ENCODE data around the gene RPLP2. TPM values are rescaled to one million over a fixed set of nuclear protein-coding genes. Genes with fewer than 3 reads are reported as not detected.

RPLP2 gene
- polyA plus RNA-seq, 1 donor = 1,325 TPM

- H3K27ac ChIP-seq (ENCODE audit: low read length) = no peak overlapping the region
- H3K4me3 ChIP-seq (ENCODE audit: low read length) = peak overlapping the region; percentile 45
- peaks cover 68% of the 10 kb centered on the region for H3K4me1 ChIP-seq (ENCODE audit: control insufficient read depth, insufficient read depth, low read length)
- peak; percentile 79 to 86 for DNase-seq
- peaks cover 54% of the 10 kb centered on the region for H3K27me3 ChIP-seq (ENCODE audit: control insufficient read depth, insufficient read depth, low read length)
- peaks cover 3% of the 10 kb centered on the region for H3K36me3 ChIP-seq (ENCODE audit: control insufficient read depth, insufficient read depth, low read length)
- H3K9me3 ChIP-seq (ENCODE audit: control insufficient read depth, low read depth, low read length) = no peaks in the 10 kb centered on the region
- WGBS (ENCODE audit: insufficient coverage, low lambda C conversion rate) = no CpG with 5 or more reads among the region's 78 CpGs
Measured at GRCh38 chr11:830295-831117, 20.7 kb downstream of the RPLP2 start.

GRCh38 chr11:831118-831864 is 21.5 kb downstream of the RPLP2 start:
- DNase-seq = no peak
- H3K27me3 ChIP-seq (ENCODE audit: control insufficient read depth, insufficient read depth, low read length) = peaks cover 49% of the 10 kb centered on the region
- H3K9me3 ChIP-seq (ENCODE audit: control insufficient read depth, low read depth, low read length) = no peaks in the 10 kb centered on the region
- H3K4me1 ChIP-seq (ENCODE audit: control insufficient read depth, insufficient read depth, low read length) = peaks cover 65% of the 10 kb centered on the region
- peaks cover 9% of the 10 kb centered on the region for H3K36me3 ChIP-seq (ENCODE audit: control insufficient read depth, insufficient read depth, low read length)
- H3K4me3 ChIP-seq (ENCODE audit: low read length) = no peak overlapping the region
- no CpG with 5 or more reads among the region's 31 CpGs for WGBS (ENCODE audit: insufficient coverage, low lambda C conversion rate)
- no peak overlapping the region for H3K27ac ChIP-seq (ENCODE audit: low read length)

DNA sequence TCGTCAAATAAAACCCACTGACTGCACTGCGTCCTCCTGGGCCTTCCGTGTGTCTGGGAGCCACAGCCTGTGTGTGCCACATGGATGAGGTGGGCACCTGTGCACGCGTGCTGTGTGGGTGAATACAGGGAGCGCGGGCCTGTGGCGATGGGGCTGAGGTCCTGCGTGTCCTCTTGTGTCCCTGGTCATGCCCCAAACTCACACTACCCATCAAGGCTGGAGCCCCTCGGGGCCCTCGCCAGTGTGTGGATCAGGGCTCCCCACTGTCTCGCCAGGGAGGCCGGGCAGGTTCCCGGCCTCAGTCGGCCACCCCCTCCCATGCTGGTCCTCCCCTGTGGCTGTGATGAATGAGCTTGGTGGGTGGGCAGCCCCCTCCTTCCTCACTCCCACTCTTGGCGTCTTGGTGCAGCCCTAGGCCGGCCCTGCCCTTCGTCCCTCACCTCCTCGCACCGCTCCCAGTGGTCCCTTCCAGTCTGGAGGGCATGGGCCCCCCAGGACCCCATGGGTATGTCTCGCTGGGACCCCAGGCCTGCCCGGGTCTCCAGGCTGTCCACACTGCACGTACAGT is 22.3 kb downstream of the RPLP2 start:
- DNase-seq = no peak
- no peaks in the 10 kb centered on the region for H3K9me3 ChIP-seq (ENCODE audit: control insufficient read depth, low read depth, low read length)
- peak overlapping the region; percentile 52 for H3K4me3 ChIP-seq (ENCODE audit: low read length)
- peak overlapping the region; percentile 39 for H3K27ac ChIP-seq (ENCODE audit: low read length)
- no CpG with 5 or more reads among the region's 23 CpGs for WGBS (ENCODE audit: insufficient coverage, low lambda C conversion rate)
- H3K27me3 ChIP-seq (ENCODE audit: control insufficient read depth, insufficient read depth, low read length) = peaks cover 45% of the 10 kb centered on the region
- H3K4me1 ChIP-seq (ENCODE audit: control insufficient read depth, insufficient read depth, low read length) = peaks cover 69% of the 10 kb centered on the region
- peaks cover 17% of the 10 kb centered on the region for H3K36me3 ChIP-seq (ENCODE audit: control insufficient read depth, insufficient read depth, low read length)

DNA sequence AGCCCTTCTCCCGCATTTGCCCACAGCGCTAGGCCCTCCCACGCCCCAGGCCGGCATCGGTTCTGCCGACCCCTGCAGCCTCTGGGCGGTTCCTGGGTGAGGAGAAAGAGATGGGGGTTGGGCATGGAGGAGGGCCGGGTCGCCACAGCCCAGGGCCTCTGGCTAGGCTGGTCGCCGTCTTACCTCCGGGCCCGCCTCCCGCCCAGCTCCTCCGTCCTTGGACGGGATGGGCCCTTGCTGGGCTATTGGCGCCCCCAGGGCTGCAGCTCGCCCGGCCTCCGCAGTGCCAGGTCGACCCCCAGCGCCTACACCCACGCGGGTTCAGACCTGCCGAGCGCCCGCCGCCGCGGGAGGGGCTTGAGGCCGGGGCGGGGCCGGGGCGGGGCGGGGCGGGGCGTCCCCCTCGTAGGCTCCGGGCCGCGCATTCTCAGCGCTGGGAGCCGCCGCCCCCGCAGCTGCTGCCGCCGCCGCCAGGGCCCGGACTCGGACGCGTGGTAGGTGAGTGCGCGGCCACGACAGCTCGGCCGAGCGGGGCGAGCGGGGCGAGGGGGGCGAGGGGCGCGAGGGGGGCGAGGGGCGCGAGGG is 22.9 kb downstream of the RPLP2 start, which contains the start of gene CD151:
TSS of gene CD151 (plus strand) at position 424 of the 585 bp plus-strand sequence. CDS start 3,118 bp downstream, outside the sequence.
- peak in 1 of 2 donors; percentile 73 for DNase-seq

GRCh38 chr11:833114-833791 is 23.5 kb downstream of the RPLP2 start:
- peaks cover 69% of the 10 kb centered on the region for H3K4me1 ChIP-seq (ENCODE audit: control insufficient read depth, insufficient read depth, low read length)
- peaks cover 28% of the 10 kb centered on the region for H3K36me3 ChIP-seq (ENCODE audit: control insufficient read depth, insufficient read depth, low read length)
- no peaks in the 10 kb centered on the region for H3K9me3 ChIP-seq (ENCODE audit: control insufficient read depth, low read depth, low read length)
- no CpG with 5 or more reads among the region's 55 CpGs for WGBS (ENCODE audit: insufficient coverage, low lambda C conversion rate)
- peak overlapping the region; percentile 89 for H3K27ac ChIP-seq (ENCODE audit: low read length)
- DNase-seq = peak; percentile 70 to 89
- H3K27me3 ChIP-seq (ENCODE audit: control insufficient read depth, insufficient read depth, low read length) = peaks cover 41% of the 10 kb centered on the region
- H3K4me3 ChIP-seq (ENCODE audit: low read length) = peak overlapping the region; percentile 85

More for the DNA sequence above, 22.9 kb downstream of the RPLP2 start, which contains the start of gene CD151:
- no CpG with 5 or more reads among the region's 67 CpGs for WGBS (ENCODE audit: insufficient coverage, low lambda C conversion rate)
- Histone ChIP-seq H3K4me1 (ENCODE audit: control insufficient read depth, insufficient read depth, low read length) (peaks cover 69% of the 10 kb centered on the region), H3K27ac (ENCODE audit: low read length) (peak within 1 kb of the TSS; percentile 89), H3K4me3 (ENCODE audit: low read length) (peak within 1 kb of the TSS; percentile 85), H3K27me3 (ENCODE audit: control insufficient read depth, insufficient read depth, low read length) (peaks cover 41% of the 10 kb centered on the region), H3K36me3 (ENCODE audit: control insufficient read depth, insufficient read depth, low read length) (peaks cover 22% of the 10 kb centered on the region), H3K9me3 (ENCODE audit: control insufficient read depth, low read depth, low read length) (no peaks in the 10 kb centered on the region)

DNA sequence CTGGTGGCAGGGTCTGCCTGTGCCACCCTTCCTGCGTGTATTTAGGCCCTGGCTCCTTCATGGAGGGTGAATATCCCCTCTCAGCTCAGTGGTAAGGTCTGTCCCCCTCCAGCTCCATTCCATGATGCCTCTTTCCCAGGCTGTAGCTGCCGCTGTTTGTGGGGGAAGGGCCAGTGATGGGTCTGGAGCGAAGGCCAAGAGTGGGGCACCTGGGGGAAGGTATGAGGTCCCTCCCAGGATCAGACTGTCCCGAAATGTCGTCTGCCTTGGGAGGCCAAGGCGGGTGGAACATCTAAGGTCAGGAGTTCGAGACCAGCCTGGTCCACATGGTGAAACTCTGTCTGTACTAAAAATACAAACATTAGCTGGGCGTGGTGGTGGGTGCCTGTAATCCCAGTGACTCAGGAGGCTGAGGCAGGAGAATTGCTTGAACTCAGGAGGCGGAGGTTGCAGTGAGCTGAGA is 24.1 kb downstream of the RPLP2 start:
- WGBS (ENCODE audit: insufficient coverage, low lambda C conversion rate) = no CpG with 5 or more reads among the region's 9 CpGs
- Histone ChIP-seq H3K36me3 (ENCODE audit: control insufficient read depth, insufficient read depth, low read length) (peaks cover 33% of the 10 kb centered on the region), H3K27me3 (ENCODE audit: control insufficient read depth, insufficient read depth, low read length) (peaks cover 34% of the 10 kb centered on the region), H3K4me3 (ENCODE audit: low read length) (peak overlapping the region; percentile 85), H3K9me3 (ENCODE audit: control insufficient read depth, low read depth, low read length) (no peaks in the 10 kb centered on the region), H3K27ac (ENCODE audit: low read length) (peak overlapping the region; percentile 89), H3K4me1 (ENCODE audit: control insufficient read depth, insufficient read depth, low read length) (peaks cover 69% of the 10 kb centered on the region)
- peak; percentile 79 to 87 for DNase-seq

DNA sequence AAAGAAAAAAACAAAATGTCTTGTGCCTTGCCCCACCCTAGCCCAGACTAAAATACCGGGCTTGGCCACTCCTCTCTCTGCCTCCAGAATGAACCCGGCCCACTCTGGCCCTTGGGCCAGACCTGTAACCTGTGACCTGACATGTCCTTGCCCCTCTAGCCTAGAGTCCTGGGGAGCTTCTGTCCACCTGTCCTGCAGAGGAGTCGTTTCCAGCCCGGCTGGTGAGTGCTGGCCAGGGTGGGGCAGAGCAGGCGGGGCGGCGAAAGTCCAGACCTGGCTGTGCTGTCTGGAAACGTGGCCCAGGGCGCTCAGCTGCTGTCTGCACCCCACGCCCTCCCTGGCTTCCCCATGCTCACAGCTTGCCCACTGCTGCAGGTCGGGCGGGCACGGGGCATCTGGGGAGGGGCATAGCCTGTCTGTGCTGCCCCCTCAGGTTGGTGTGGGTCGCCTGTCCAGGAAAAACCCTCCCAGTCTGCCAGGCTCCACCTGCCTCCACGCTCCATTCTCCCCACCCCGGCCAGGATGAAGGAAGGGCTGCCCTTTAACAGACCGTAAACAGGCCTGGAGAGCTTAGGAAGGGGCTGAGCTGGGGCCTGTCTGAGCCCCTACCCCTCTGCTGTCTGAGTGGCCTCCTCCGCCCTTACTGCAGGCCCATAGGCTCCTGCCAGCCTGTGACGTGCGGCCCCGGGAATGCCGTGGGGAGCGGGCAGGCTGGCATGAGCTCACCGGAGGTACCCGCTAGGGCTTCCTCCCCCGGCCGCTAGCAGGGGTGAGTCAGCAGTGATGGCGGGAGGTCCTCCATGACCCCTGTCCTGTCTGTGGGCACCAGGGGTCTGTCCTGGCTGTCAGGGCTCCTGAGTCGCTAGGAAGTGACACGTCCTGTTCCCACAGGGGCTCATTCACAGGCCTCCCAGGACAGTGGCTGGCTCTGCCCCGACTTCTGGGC is 24.9 kb downstream of the RPLP2 start:
- Histone ChIP-seq H3K4me3 (ENCODE audit: low read length) (peak overlapping the region; percentile 85), H3K27ac (ENCODE audit: low read length) (peak overlapping the region; percentile 89), H3K36me3 (ENCODE audit: control insufficient read depth, insufficient read depth, low read length) (peaks cover 41% of the 10 kb centered on the region), H3K27me3 (ENCODE audit: control insufficient read depth, insufficient read depth, low read length) (peaks cover 27% of the 10 kb centered on the region), H3K9me3 (ENCODE audit: control insufficient read depth, low read depth, low read length) (no peaks in the 10 kb centered on the region), H3K4me1 (ENCODE audit: control insufficient read depth, insufficient read depth, low read length) (peaks cover 69% of the 10 kb centered on the region)
- WGBS (ENCODE audit: insufficient coverage, low lambda C conversion rate) = no CpG with 5 or more reads among the region's 31 CpGs
- peak; percentile 79 to 87 for DNase-seq

DNA sequence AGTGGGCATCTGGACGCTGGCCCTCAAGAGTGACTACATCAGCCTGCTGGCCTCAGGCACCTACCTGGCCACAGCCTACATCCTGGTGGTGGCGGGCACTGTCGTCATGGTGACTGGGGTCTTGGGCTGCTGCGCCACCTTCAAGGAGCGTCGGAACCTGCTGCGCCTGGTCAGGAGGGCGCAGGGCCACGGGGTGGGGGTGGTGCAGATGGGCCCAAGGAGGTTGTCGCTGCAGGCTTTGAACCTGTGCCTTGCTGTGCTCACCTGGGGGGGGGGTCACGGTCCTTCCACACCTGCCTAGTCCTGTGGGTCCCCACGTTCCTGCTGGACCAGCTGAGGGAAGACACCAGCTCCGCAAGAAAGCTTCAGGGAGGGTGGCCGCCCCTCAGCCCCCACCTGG is 26.5 kb downstream of the RPLP2 start:
- DNase-seq = no peak

GRCh38 chr11:836700-837099 is 26.9 kb downstream of the RPLP2 start:
- no peak overlapping the region for H3K27ac ChIP-seq (ENCODE audit: low read length)
- H3K9me3 ChIP-seq (ENCODE audit: control insufficient read depth, low read depth, low read length) = no peaks in the 10 kb centered on the region
- H3K36me3 ChIP-seq (ENCODE audit: control insufficient read depth, insufficient read depth, low read length) = peaks cover 56% of the 10 kb centered on the region
- WGBS (ENCODE audit: insufficient coverage, low lambda C conversion rate) = no CpG with 5 or more reads among the region's 9 CpGs
- H3K4me3 ChIP-seq (ENCODE audit: low read length) = no peak overlapping the region
- peaks cover 6% of the 10 kb centered on the region for H3K27me3 ChIP-seq (ENCODE audit: control insufficient read depth, insufficient read depth, low read length)
- DNase-seq = no peak
- peaks cover 60% of the 10 kb centered on the region for H3K4me1 ChIP-seq (ENCODE audit: control insufficient read depth, insufficient read depth, low read length)

More for the DNA sequence above, 26.5 kb downstream of the RPLP2 start:
- H3K4me1 ChIP-seq (ENCODE audit: control insufficient read depth, insufficient read depth, low read length) = peaks cover 61% of the 10 kb centered on the region
- H3K27me3 ChIP-seq (ENCODE audit: control insufficient read depth, insufficient read depth, low read length) = peaks cover 10% of the 10 kb centered on the region
- H3K4me3 ChIP-seq (ENCODE audit: low read length) = no peak overlapping the region
- peaks cover 56% of the 10 kb centered on the region for H3K36me3 ChIP-seq (ENCODE audit: control insufficient read depth, insufficient read depth, low read length)
- no peaks in the 10 kb centered on the region for H3K9me3 ChIP-seq (ENCODE audit: control insufficient read depth, low read depth, low read length)
- no peak overlapping the region for H3K27ac ChIP-seq (ENCODE audit: low read length)
- no CpG with 5 or more reads among the region's 14 CpGs for WGBS (ENCODE audit: insufficient coverage, low lambda C conversion rate)

Measured in large intestine (tissue), 3 donors.